Activated CD8-positive, alpha-beta memory T cell treated with anti-CD3 and anti-CD28 coated beads, Interleukin-2, amount 10 ng/mL, durations not matched to agents 7 days and 5 days (primary cell): ENCODE measurements around the gene KEAP1. TPM values are rescaled to one million over a fixed set of nuclear protein-coding genes. Genes with fewer than 3 reads are reported as not detected.
"Not testable (repeated sequence)": the region's sequence is repeated elsewhere in the genome, so short reads cannot be mapped to it uniquely, and the experiment has no call there.

Experiments used
- ATAC-seq: fragments of 150-1000 bp; cut with Tn5 transposase; one replicate; pipeline ENCODE4 v1.10.0; 2021; ENCODE audit warnings: moderate library complexity
- CTCF ChIA-PET: fragments of 350-600 bp; sonication (Branson Sonifier 250); formaldehyde crosslinking; loops from one replicate; lab custom pipeline; 2021; ENCODE audit warnings: antibody characterized with exemption; lab: Charles Lee
- DNase-seq: peaks from one replicate; pipeline ENCODE4 v3.0.0-alpha.2; 2020
- H3K27ac Mint-ChIP-seq: one replicate; pipeline ENCODE4 v1.8.0; 2021; ENCODE audit warnings: mild to moderate bottlenecking, mixed read lengths
- H3K27me3 Mint-ChIP-seq: one replicate; pipeline ENCODE4 v1.8.0; 2021; ENCODE audit warnings: mixed read lengths
- H3K36me3 Mint-ChIP-seq: one replicate; pipeline ENCODE4 v1.8.0; 2021; ENCODE audit warnings: mild to moderate bottlenecking, mixed read lengths
- H3K4me1 Mint-ChIP-seq: one replicate; pipeline ENCODE4 v1.8.0; 2021; ENCODE audit warnings: mixed read lengths
- H3K4me3 Mint-ChIP-seq: one replicate; pipeline ENCODE4 v1.8.0; 2021; ENCODE audit warnings: mild to moderate bottlenecking, moderate library complexity, mixed read lengths
- H3K9me3 Mint-ChIP-seq: one replicate; pipeline ENCODE4 v1.8.0; 2022; ENCODE audit warnings: low read depth, mixed read lengths
- total RNA-seq, 2 experiments: library from RNA; stranded (reverse); gene quantifications; one replicate each; pipeline ENCODE4 v1.2.3, GENCODE V29; 2021

KEAP1 gene
- total RNA-seq, 2 experiments from 2014 or later = 99.8 to 104 TPM

DNA sequence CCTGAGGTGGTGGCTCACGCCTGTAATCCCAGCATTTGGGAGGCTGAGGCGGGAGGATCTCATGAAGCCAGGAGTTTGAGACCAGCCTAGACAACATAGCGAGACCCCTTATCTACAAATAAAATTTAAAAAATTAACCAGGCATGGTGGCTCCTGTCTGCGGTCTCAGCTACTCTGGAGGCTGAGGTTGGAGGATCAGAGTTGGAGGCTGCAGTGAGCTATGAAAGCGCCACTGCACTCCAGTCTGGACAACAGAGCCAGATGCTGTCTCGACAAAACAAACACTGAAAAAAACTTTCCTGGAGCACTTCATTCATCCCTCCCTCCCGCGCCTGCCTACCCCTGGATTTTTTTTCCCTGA lies 39.9 kb upstream of the KEAP1 start:
- Mint-ChIP-seq H3K4me1 (peaks cover 16% of the 10 kb centered on the region), H3K27ac (peak overlapping the region; percentile 76), H3K27me3 (peaks cover 22% of the 10 kb centered on the region), H3K36me3 (peaks cover 5% of the 10 kb centered on the region), H3K9me3 (no peaks in the 10 kb centered on the region), H3K4me3 (peak overlapping the region; percentile 71)
- ATAC-seq (no peak), DNase-seq (no peak)
- CTCF ChIA-PET = interaction anchor here (2.7 to 5.1 kb wide), 5 partner anchors 10 to 157 kb away, joined by 10 to 57 read pairs (median 32); partner anchors contain the start of gene KRI1

DNA sequence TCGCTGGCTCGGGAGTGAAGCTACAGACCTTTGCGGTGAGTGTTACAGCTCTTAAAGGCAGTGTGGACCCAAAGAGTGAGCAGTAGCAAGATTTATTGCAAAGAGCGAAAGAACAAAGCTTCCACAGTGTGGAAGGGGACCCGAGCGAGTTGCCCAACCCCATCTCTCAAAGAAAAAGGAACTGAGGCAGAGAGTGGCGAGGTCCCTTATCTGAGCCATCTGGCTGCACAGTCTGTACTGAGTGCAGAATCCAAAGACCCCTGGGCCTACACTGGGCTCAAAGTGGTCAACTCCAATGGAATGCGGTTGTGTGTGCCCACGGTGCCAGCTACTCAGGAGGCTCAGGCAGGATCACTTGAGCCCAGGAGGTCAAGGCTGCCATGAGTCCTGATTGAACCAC lies 35.9 kb upstream of the KEAP1 start:
- not testable (repeated sequence) for DNase-seq, H3K4me1 Mint-ChIP-seq, H3K27ac Mint-ChIP-seq, H3K4me3 Mint-ChIP-seq, H3K9me3 Mint-ChIP-seq, H3K36me3 Mint-ChIP-seq, ATAC-seq
- CTCF ChIA-PET = interaction anchor here (0.7 to 1.0 kb wide), 3 partner anchors 13 to 30 kb away, joined by 3 read pairs; no protein-coding TSS in a partner anchor
- peaks cover 38% of the 10 kb centered on the region for H3K27me3 Mint-ChIP-seq

DNA sequence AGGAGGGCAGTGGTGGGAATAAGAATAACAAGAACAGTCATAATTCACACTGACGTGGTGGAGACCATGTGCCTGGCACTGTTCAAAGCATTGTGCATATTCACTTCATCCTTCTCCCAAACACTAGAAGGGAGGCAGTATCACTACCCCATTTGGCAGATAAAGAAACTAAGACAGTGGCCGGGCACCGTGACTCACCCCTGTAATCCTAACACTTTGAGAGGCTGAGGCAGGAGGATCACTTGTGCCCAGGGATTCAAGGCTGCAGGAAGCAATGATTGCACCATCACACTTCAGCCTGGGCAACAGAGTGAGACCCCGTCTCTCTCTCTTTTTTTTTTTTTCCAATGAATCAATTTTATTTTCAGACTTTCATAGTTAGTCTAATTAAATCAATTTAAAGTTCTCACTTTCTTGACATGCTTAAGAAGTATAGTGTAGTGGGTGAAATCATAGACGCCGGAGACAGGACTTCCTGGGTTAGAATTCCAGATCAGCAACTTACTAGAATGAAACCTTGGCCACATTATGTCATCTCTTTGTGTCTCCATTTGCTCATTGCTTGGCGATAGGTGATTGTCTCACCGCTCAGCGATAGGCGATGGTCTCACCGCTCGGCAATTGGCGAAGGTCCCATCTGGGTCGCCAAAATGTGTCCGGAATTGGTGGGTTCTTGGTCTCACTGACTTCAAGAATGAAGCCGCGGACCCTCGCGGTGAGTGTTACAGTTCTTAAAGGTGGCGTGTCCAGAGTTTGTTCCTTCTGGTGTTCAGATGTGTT lies 35.2 kb upstream of the KEAP1 start:
- Mint-ChIP-seq H3K4me3 (no peak overlapping the region), H3K36me3 (no peaks in the 10 kb centered on the region), H3K9me3 (no peaks in the 10 kb centered on the region), H3K27me3 (peaks cover 44% of the 10 kb centered on the region), H3K4me1 (peaks cover 8% of the 10 kb centered on the region), H3K27ac (no peak overlapping the region)
- CTCF ChIA-PET = interaction anchor here (1.0 kb wide), 2 partner anchors 29 to 30 kb away, joined by 3 read pairs; no protein-coding TSS in a partner anchor
- DNase-seq (no peak), ATAC-seq (no peak)

DNA sequence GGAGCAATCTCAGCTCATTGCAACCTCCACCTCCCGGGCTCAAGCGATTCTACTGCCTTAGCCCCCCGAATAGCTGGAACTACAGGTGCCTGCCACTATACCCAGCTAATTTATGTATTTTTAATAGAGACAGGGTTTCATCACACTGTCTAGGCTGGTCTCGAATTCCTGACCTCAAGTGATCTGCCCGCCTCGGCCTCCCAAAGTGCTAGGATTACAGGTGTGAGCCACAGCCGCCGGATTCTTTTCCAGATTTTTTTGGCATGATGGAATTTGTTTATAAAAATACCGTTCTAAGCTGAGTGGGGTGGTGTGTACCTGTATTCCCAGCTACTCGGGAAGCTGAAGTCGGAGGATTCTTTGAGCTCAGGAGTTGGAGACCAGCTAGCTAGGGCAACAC lies 34.5 kb upstream of the KEAP1 start:
- peaks cover 5% of the 10 kb centered on the region for H3K4me1 Mint-ChIP-seq
- DNase-seq (no peak), ATAC-seq (no peak)
- H3K4me3 Mint-ChIP-seq = no peak overlapping the region
- H3K36me3 Mint-ChIP-seq = no peaks in the 10 kb centered on the region
- no peaks in the 10 kb centered on the region for H3K9me3 Mint-ChIP-seq
- CTCF ChIA-PET = interaction anchor here (1.0 kb wide), 2 partner anchors 16 to 29 kb away, joined by 3 read pairs; no protein-coding TSS in a partner anchor
- H3K27me3 Mint-ChIP-seq = peaks cover 44% of the 10 kb centered on the region
- H3K27ac Mint-ChIP-seq = no peak overlapping the region

DNA sequence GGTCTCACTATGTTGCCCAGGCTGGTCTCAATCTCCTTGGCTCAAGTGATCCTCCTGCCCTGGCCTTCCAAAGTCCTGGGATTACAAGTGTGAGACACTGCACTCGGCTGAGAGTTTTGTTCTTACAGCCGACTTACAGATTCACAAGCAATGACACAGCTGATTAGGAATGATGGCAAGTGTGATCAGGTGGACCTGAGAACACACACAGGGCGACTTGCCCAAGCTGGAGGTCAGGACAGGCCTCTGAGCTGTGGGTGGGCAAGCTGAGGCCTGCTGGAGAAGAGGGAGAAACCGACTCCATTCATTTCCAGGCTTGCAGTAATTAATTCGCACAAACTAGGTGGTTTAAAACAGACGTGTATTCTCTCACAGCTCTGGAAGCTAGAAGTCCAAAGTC lies 32.5 kb upstream of the KEAP1 start:
- CTCF ChIA-PET = interaction anchor here (0.7 to 1.7 kb wide), 7 partner anchors 17 to 160 kb away, joined by 3 to 6 read pairs (median 3); no protein-coding TSS in a partner anchor
- ATAC-seq (no peak), DNase-seq (no peak)
- H3K4me1 Mint-ChIP-seq = peaks cover 5% of the 10 kb centered on the region
- peaks cover 41% of the 10 kb centered on the region for H3K27me3 Mint-ChIP-seq
- peaks cover 4% of the 10 kb centered on the region for H3K9me3 Mint-ChIP-seq
- no peak overlapping the region for H3K27ac Mint-ChIP-seq
- H3K36me3 Mint-ChIP-seq = no peaks in the 10 kb centered on the region
- H3K4me3 Mint-ChIP-seq = no peak overlapping the region

DNA sequence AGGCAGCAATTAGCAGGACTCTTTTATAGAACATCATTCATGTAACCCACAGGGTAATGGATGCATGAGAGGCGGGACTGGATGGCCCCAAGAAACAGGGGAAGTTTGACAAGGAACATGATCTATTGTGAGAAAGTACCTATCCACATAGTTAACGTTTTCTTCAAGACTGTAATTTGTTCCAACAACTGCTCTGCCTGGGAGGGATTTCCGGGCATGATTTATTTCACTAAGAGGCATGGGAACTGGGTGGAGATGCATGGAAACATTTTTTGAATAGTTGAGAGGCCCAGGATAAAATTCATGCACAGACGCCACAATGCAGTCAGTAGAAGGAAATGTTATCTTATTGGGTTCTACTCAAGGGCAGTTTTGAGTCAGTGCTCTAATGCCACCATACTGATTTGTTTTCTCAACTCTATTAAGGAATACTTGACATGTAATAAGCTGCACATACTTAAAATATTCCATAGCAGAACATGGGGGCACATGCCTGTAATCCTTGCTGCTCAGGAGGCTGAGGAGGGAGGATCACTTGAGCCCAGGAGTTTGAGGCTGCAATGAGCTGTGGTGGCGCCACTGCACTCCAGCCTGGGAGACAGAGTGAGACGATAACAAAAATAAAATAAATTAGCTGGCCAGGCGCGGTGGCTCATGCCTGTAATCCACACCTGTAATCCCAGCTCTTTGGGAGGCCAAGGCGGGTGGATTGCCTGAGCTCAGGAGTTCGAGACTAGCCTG lies 30.7 kb upstream of the KEAP1 start:
- no peak overlapping the region for H3K27ac Mint-ChIP-seq
- H3K4me1 Mint-ChIP-seq = peaks cover 1% of the 10 kb centered on the region
- no peaks in the 10 kb centered on the region for H3K36me3 Mint-ChIP-seq
- peaks cover 30% of the 10 kb centered on the region for H3K27me3 Mint-ChIP-seq
- ATAC-seq (no peak), DNase-seq (no peak)
- peaks cover 4% of the 10 kb centered on the region for H3K9me3 Mint-ChIP-seq
- CTCF ChIA-PET = interaction anchor here (1.5 kb wide), 1 partner anchor 111 kb away, joined by 4 read pairs; no protein-coding TSS in a partner anchor
- no peak overlapping the region for H3K4me3 Mint-ChIP-seq

DNA sequence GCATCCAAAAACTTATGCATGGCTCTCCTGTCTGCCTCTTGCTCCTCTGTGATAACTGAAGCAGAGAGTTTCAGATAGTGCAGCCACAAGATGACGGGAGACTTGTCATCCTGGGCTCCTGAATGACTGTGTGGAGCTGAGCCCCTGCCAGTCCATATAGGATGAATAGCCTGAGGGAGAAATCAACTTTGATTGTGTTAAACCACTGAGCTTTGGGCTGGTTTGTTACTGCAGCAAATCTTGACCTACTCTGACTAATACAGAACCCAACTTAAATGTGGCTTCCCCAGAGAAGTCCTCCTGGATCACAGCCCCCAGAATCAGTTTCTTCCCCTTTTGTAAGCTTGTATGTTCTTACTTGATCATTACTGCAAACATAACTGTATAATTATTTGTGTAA lies 29.3 kb upstream of the KEAP1 start:
- peaks cover 21% of the 10 kb centered on the region for H3K27me3 Mint-ChIP-seq
- no peak overlapping the region for H3K4me3 Mint-ChIP-seq
- DNase-seq (no peak), ATAC-seq (no peak)
- no peak overlapping the region for H3K27ac Mint-ChIP-seq
- H3K9me3 Mint-ChIP-seq = peaks cover 4% of the 10 kb centered on the region
- H3K4me1 Mint-ChIP-seq = no peaks in the 10 kb centered on the region
- H3K36me3 Mint-ChIP-seq = no peaks in the 10 kb centered on the region
- CTCF ChIA-PET = interaction anchor here (0.7 to 1.1 kb wide), 5 partner anchors 9 to 116 kb away, joined by 3 to 7 read pairs (median 3); no protein-coding TSS in a partner anchor

DNA sequence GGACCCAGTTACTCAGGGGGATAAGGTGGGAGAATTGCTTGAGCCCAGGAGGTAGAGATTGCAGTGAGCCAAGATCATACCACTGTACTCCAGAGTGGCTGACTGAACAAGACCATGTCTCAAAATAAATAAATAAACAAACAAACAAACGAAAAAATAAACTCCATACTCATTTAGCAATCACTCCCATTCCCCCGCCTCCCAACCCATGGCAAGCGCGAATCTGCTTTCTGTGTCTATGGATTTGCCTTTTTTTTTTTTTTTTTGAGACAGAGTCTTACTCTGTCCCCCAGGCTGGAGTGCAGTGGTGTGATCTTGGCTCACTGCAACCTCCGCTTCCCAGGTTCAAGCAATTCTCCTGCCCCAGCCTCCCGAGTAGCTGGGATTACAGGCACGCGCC lies 23.7 kb upstream of the KEAP1 start:
- H3K9me3 Mint-ChIP-seq, DNase-seq, H3K27ac Mint-ChIP-seq, H3K4me3 Mint-ChIP-seq, H3K4me1 Mint-ChIP-seq, ATAC-seq, H3K36me3 Mint-ChIP-seq: not testable (repeated sequence)
- CTCF ChIA-PET = interaction anchor here (0.8 kb wide), 1 partner anchor 173 kb away, joined by 3 read pairs; no protein-coding TSS in a partner anchor
- H3K27me3 Mint-ChIP-seq = peaks cover 18% of the 10 kb centered on the region

DNA sequence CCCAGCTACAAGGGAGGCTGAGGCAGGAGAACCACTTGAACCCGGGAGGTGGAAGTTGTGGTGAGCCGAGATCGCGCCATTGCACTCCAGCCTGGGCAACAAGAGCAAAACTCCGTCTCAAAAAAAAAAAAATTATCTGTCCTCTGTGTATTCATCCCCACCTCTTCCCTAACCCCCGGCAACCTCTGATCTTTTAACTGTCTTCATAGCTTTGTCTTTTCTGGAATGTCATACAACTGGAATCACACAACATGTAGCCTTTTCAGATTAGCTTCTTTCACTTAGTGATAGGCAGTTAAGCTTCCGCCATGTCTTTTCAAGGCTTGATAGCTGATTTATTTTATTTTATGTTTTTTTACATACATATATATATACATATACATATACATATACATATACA lies 22.5 kb upstream of the KEAP1 start:
- DNase-seq (no peak), ATAC-seq (no peak)
- Mint-ChIP-seq H3K9me3 (no peaks in the 10 kb centered on the region), H3K4me1 (no peaks in the 10 kb centered on the region), H3K27me3 (peaks cover 19% of the 10 kb centered on the region), H3K27ac (no peak overlapping the region), H3K4me3 (no peak overlapping the region), H3K36me3 (no peaks in the 10 kb centered on the region)
- CTCF ChIA-PET = interaction anchor here (0.7 to 1.5 kb wide), 2 partner anchors 9 to 238 kb away, joined by 3 read pairs; partner anchors contain the start of gene S1PR5

DNA sequence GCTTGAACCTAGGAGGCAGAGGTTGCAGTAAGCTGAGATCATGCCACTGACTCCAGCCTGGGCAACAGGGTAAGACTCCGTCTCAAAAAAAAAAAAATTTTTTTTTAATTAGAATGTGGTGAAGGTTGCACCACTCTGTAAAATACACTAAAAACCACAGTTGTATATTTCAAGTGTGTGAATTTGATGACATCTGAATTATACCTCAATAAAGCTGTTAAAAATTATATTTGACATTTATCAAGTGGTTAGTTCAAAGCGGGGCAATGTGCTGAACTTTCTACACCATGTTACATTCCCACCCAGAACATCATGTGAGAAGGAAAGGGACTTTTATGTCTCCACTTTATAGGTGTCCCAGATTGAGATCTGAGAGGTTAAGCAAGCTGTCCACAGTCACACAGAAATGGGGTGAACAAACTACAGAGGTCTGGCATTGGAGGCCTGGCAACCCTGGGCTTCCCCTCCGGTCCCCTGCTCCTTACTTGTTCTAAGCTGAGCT lies 20.0 kb upstream of the KEAP1 start:
- ATAC-seq (no peak), DNase-seq (no peak)
- peaks cover 38% of the 10 kb centered on the region for H3K27me3 Mint-ChIP-seq
- no peak overlapping the region for H3K4me3 Mint-ChIP-seq
- no peaks in the 10 kb centered on the region for H3K36me3 Mint-ChIP-seq
- no peak overlapping the region for H3K27ac Mint-ChIP-seq
- H3K9me3 Mint-ChIP-seq = no peaks in the 10 kb centered on the region
- CTCF ChIA-PET = interaction anchor here (1.1 to 9.1 kb wide), 3 partner anchors 15 to 121 kb away, joined by 3 to 65 read pairs (median 3); no protein-coding TSS in a partner anchor
- H3K4me1 Mint-ChIP-seq = peaks cover 14% of the 10 kb centered on the region

DNA sequence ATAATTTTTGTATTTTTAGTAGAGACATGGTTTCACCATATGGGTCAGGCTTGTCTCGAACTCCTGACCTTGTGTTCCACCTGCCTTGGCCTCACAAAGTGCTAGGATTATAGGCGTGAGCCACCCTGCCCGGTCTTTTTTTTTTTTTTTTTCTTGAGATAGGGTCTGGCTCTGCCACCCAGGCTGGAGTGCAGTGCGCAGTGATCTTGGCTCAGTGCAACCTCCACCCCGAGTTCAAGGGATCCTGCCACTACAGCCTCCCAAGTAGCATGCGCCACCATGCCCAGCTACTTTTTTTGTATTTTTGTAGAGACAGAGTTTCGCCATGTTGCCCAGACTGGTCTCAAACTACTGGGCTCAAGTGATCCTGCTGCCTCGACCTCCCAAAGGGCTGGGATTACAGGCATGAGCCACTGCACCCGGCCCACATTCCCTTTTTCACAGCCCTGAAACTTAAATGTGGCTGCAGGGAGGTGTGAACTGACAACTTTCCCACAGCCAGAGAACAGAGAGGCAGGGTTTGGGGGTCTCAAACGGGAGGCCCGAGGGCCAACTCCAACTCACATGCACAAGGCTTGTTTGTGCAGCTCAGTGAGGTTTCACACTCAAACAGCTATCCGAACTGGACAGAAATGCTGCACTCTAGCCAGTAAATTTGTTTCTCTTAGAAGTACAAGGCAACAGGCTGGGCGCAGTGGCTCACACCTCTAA lies 18.5 kb upstream of the KEAP1 start:
- Mint-ChIP-seq H3K27ac (no peak overlapping the region), H3K36me3 (no peaks in the 10 kb centered on the region), H3K4me1 (peaks cover 21% of the 10 kb centered on the region), H3K27me3 (peaks cover 46% of the 10 kb centered on the region), H3K9me3 (no peaks in the 10 kb centered on the region), H3K4me3 (no peak overlapping the region)
- no peak for ATAC-seq
- CTCF ChIA-PET = interaction anchor here (1.7 to 9.1 kb wide), 2 partner anchors 13 to 122 kb away, joined by 3 to 65 read pairs; no protein-coding TSS in a partner anchor
- DNase-seq = no peak

DNA sequence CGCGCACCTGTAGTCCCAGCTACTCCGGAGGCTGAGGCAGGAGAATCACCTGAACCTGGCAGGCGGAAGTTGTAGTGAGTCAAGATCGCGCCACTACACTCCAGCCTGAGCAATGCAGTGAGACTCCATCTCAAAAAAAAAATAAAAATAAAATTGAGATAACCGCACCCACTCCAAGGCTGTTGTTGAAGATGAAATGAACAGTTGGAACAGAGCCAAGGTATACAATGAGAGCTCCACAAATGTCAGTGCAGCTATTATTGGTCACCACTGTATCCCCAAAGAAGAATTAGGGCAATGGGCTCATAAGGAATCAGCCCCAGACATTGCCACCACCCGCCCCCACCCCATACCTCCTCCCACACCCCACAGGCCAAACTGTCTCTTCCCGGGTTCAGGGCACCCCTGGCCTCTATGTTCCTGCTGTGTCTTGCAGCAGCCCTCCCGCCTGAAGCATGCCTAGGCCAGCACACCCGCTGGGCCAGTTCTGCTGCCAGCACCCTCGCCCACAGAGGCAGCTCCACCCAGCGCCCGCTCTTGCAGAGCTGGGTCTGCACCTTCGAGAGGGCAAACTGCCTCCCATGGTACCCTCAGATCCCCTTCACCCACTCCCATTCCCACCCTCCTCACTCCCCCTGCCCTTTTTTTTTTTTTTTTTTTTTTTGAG lies 17.6 kb upstream of the KEAP1 start:
- Mint-ChIP-seq H3K4me1 (peaks cover 22% of the 10 kb centered on the region), H3K4me3 (no peak overlapping the region), H3K27ac (no peak overlapping the region), H3K27me3 (peaks cover 53% of the 10 kb centered on the region), H3K9me3 (no peaks in the 10 kb centered on the region), H3K36me3 (no peaks in the 10 kb centered on the region)
- no peak for DNase-seq
- CTCF ChIA-PET = interaction anchor here (0.6 to 9.1 kb wide), 3 partner anchors 12 to 31 kb away, joined by 3 to 65 read pairs (median 4); no protein-coding TSS in a partner anchor
- no peak for ATAC-seq
